Esophagus squamous epithelium (tissue), 4 donors: ENCODE data around the gene CATSPERD.

Source experiments
- POLR2A ChIP-seq, 4 donors: fragments of 450-650 bp; IDR thresholded peaks; one replicate each; pipeline ENCODE4 v1.6.1; 2017; ENCODE audit warnings: antibody characterized with exemption in 4 of 4, mild to moderate bottlenecking in 4 of 4, moderate library complexity in 3 of 4
- TF ChIP-seq, protein P1 (sequence below), 6 experiments: fragments of 450-650 bp in 4 of 6; fragments of 200-600 bp in 2 of 6; sonication (generic) in 2 of 6; IDR thresholded peaks; one replicate each; pipeline ENCODE4 v1.5.1; 2016 to 2019; ENCODE audit warnings: antibody characterized with exemption in 6 of 6, mild to moderate bottlenecking in 4 of 6, moderate library complexity in 4 of 6

DNA sequence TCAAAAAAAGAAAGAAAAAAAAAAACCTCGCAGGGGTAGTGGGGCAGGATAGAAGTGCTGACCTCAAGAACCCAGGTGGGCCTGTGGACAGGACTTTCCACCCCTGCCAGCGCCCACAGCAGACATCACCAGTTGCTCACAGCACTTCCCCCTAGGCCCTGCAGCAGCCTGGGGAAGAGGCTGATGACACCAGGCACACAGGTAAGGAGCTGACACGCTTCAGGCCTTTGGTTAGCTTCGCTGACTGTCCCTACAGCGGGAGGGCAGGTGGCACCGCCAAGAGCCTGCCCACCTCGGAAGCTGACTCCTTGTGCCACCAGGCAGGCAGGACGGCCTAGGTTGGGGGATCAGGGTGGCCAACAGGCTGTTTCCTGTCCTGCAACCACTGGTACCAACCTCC, 9.4 kb upstream of the CATSPERD start:
- TF ChIP-seq, protein P1, sequence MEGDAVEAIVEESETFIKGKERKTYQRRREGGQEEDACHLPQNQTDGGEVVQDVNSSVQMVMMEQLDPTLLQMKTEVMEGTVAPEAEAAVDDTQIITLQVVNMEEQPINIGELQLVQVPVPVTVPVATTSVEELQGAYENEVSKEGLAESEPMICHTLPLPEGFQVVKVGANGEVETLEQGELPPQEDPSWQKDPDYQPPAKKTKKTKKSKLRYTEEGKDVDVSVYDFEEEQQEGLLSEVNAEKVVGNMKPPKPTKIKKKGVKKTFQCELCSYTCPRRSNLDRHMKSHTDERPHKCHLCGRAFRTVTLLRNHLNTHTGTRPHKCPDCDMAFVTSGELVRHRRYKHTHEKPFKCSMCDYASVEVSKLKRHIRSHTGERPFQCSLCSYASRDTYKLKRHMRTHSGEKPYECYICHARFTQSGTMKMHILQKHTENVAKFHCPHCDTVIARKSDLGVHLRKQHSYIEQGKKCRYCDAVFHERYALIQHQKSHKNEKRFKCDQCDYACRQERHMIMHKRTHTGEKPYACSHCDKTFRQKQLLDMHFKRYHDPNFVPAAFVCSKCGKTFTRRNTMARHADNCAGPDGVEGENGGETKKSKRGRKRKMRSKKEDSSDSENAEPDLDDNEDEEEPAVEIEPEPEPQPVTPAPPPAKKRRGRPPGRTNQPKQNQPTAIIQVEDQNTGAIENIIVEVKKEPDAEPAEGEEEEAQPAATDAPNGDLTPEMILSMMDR (IDR thresholded peaks at IDR 0.05), result no peak
- no peak for TF ChIP-seq POLR2A (IDR thresholded peaks at IDR 0.05)
